H1 (cell line): Measurements from ENCODE around the gene PRSS8. TPM values are rescaled to one million over a fixed set of nuclear protein-coding genes. Genes with fewer than 3 reads are reported as not detected.

Experiments used
- CTCF ChIA-PET: fragments of 300-600 bp; sonication (Branson Sonifier 250); formaldehyde crosslinking; loops from one replicate; lab custom pipeline; 2021; ENCODE audit not compliant: partially characterized antibody; lab: Charles Lee
- POLR2A ChIA-PET: fragments of 300-600 bp; sonication (Branson Sonifier 250); formaldehyde crosslinking; loops from one replicate; lab custom pipeline; 2021; ENCODE audit warnings: inconsistent platforms; ENCODE audit not compliant: partially characterized antibody; lab: Charles Lee
- DNase-seq, 2 experiments: peaks; one replicate each; pipeline versions ENCODE4 v3.0.0 to v3.0.0-alpha.2; 2010 to 2022; ENCODE audit warnings: low spot score in 2 of 2, low read depth in 1 of 2, mixed read lengths in 1 of 2
- FAIRE-seq: peaks from 2 replicates; lab custom pipeline; 2011; peaks lifted over from hg19 to GRCh38; lab: Jason Lieb, UNC
- H2AFZ ChIP-seq: 2 replicates; pipeline ENCODE4 v1.8.1; 2012; ENCODE audit warnings: low read length, inconsistent platforms
- H2AK5ac ChIP-seq: 2 replicates; pipeline ENCODE4 v1.6.1; 2013; ENCODE audit warnings: low read depth, low read length
- H2BK120ac ChIP-seq: replicated peaks from 2 replicates; pipeline ENCODE3; 2013; ENCODE audit warnings: low read depth, low read length, inconsistent platforms
- H2BK12ac ChIP-seq: 2 replicates; pipeline ENCODE4 v1.6.1; 2013; ENCODE audit warnings: low read depth, low read length
- H2BK15ac ChIP-seq: 2 replicates; pipeline ENCODE4 v1.6.1; 2013; ENCODE audit warnings: low read length
- H2BK20ac ChIP-seq: 2 replicates; pipeline ENCODE4 v1.6.1; 2013; ENCODE audit warnings: low read length
- H2BK5ac ChIP-seq: 2 replicates; pipeline ENCODE4 v1.6.1; 2013; ENCODE audit warnings: low read depth, low read length
- H3K14ac ChIP-seq: 2 replicates; pipeline ENCODE4 v1.6.1; 2013; ENCODE audit warnings: inconsistent platforms; ENCODE audit not compliant: insufficient read length
- H3K18ac ChIP-seq: 2 replicates; pipeline ENCODE4 v1.6.1; 2013; ENCODE audit warnings: low read length; ENCODE audit errors: extremely low read depth
- H3K23ac ChIP-seq: 2 replicates; pipeline ENCODE4 v1.6.1; 2013; ENCODE audit warnings: inconsistent platforms; ENCODE audit not compliant: insufficient read length
- H3K23me2 ChIP-seq: 2 replicates; pipeline ENCODE4 v1.6.1; 2013; ENCODE audit warnings: low read depth, low read length
- H3K27ac ChIP-seq: 2 replicates; pipeline ENCODE4 v1.6.1; 2011; ENCODE audit warnings: low read depth, low read length, inconsistent platforms
- H3K27me3 ChIP-seq, 4 experiments: replicated peaks in 1 of 4; 1 replicate in 1 of 4; 2 replicates in 3 of 4; pipeline versions ENCODE4 v1.6.1 to v1.8.1; 2011 to 2013; ENCODE audit warnings: low read length in 3 of 4, mild to moderate bottlenecking in 3 of 4, inconsistent platforms in 2 of 4, mixed read lengths in 2 of 4, moderate library complexity in 1 of 4; ENCODE audit not compliant: control insufficient read depth in 3 of 4, insufficient read depth in 3 of 4; ENCODE audit errors: extremely low read depth in 1 of 4
- H3K36me3 ChIP-seq, 4 experiments: 2 replicates each; pipeline versions ENCODE4 v1.6.1 to v1.8.1; 2011 to 2013; ENCODE audit warnings: mild to moderate bottlenecking in 4 of 4, low read length in 3 of 4, moderate library complexity in 2 of 4, control low read depth in 1 of 4, inconsistent platforms in 1 of 4; ENCODE audit not compliant: insufficient read depth in 4 of 4, control insufficient read depth in 2 of 4
- H3K4ac ChIP-seq: replicated peaks from 2 replicates; pipeline ENCODE3; 2013; ENCODE audit warnings: low read length, low read depth, mixed read lengths, inconsistent platforms; ENCODE audit not compliant: insufficient read length
- H3K4me1 ChIP-seq, 4 experiments: replicated peaks in 1 of 4; 1 replicate in 1 of 4; 2 replicates in 3 of 4; pipeline versions ENCODE4 v1.6.1 to v1.8.1; 2011 to 2013; ENCODE audit warnings: low read length in 3 of 4, inconsistent platforms in 2 of 4, mixed read lengths in 1 of 4; ENCODE audit not compliant: insufficient read depth in 4 of 4, control insufficient read depth in 3 of 4
- H3K4me2 ChIP-seq, 2 experiments: 2 replicates each; pipeline versions ENCODE4 v1.6.1 to v1.8.1; 2011 to 2013; ENCODE audit warnings: low read depth in 2 of 2, low read length in 2 of 2, control low read depth in 1 of 2, inconsistent platforms in 1 of 2, mild to moderate bottlenecking in 1 of 2; ENCODE audit not compliant: insufficient read depth in 1 of 2
- H3K4me3 ChIP-seq, 4 experiments: fragments of 200-600, 300-600 bp in 1 of 4; sonication (generic), shearing (Covaris generic), sonication (Bioruptor Twin) in 1 of 4; 2 replicates each; pipeline versions ENCODE4 v1.5.1 to v1.8.1; 2011 to 2016; ENCODE audit warnings: low read length in 4 of 4, low read depth in 3 of 4, control low read depth in 2 of 4, inconsistent platforms in 2 of 4, mild to moderate bottlenecking in 2 of 4, mixed read lengths in 1 of 4, moderate library complexity in 1 of 4; ENCODE audit not compliant: insufficient read depth in 2 of 4; ENCODE audit errors: extremely low read depth in 1 of 4
- H3K56ac ChIP-seq: replicated peaks from 2 replicates; pipeline ENCODE3; 2013; ENCODE audit warnings: low read depth, mild to moderate bottlenecking, mixed read lengths, low read length, inconsistent platforms; ENCODE audit not compliant: insufficient read length
- H3K79me1 ChIP-seq: 2 replicates; pipeline ENCODE4 v1.6.1; 2013; ENCODE audit warnings: low read depth, low read length, control low read depth
- H3K79me2 ChIP-seq, 2 experiments: 2 replicates each; pipeline versions ENCODE4 v1.6.1 to v1.8.1; 2012 to 2013; ENCODE audit warnings: low read length in 2 of 2, mild to moderate bottlenecking in 2 of 2, inconsistent platforms in 1 of 2; ENCODE audit not compliant: insufficient read depth in 2 of 2, control insufficient read depth in 1 of 2
- H3K9ac ChIP-seq, 4 experiments: replicated peaks in 1 of 4; 1 replicate in 1 of 4; 2 replicates in 3 of 4; pipeline versions ENCODE4 v1.6.1 to v1.8.1; 2011 to 2013; ENCODE audit warnings: low read depth in 3 of 4, low read length in 3 of 4, control low read depth in 2 of 4, mild to moderate bottlenecking in 2 of 4, moderate library complexity in 2 of 4, inconsistent platforms in 1 of 4; ENCODE audit errors: extremely low read depth in 1 of 4
- H3K9me3 ChIP-seq, 2 experiments: 2 replicates each; pipeline versions ENCODE4 v1.6.1 to v1.8.1; 2012 to 2013; ENCODE audit warnings: mild to moderate bottlenecking in 2 of 2, moderate library complexity in 2 of 2, control low read depth in 1 of 2, inconsistent platforms in 1 of 2, low read depth in 1 of 2, low read length in 1 of 2, mixed read lengths in 1 of 2; ENCODE audit not compliant: insufficient read depth in 2 of 2
- H4K20me1 ChIP-seq, 2 experiments: replicated peaks in 1 of 2; 2 replicates each; pipeline versions ENCODE3 to v1.8.1; 2011 to 2013; ENCODE audit warnings: inconsistent platforms in 2 of 2, low read length in 2 of 2, mild to moderate bottlenecking in 1 of 2; ENCODE audit not compliant: insufficient read depth in 2 of 2, control insufficient read depth in 1 of 2
- H4K5ac ChIP-seq: 2 replicates; pipeline ENCODE4 v1.6.1; 2013; ENCODE audit warnings: low read length, low read depth, mixed read lengths, inconsistent platforms; ENCODE audit not compliant: insufficient read length
- H4K8ac ChIP-seq: 2 replicates; pipeline ENCODE4 v1.8.0; 2013; ENCODE audit warnings: mild to moderate bottlenecking, moderate library complexity, low read length, inconsistent platforms; ENCODE audit not compliant: insufficient read depth; ENCODE audit errors: extremely low read depth
- H4K91ac ChIP-seq: replicated peaks from 2 replicates; pipeline ENCODE3; 2013; ENCODE audit warnings: low read length, mixed read lengths, inconsistent platforms; ENCODE audit not compliant: insufficient read length
- BCL11A ChIP-seq, 2 experiments: IDR thresholded peaks; one replicate each; pipeline ENCODE4 v1.6.1; 2011; ENCODE audit warnings: low read depth in 2 of 2, low read length in 2 of 2, mild to moderate bottlenecking in 2 of 2
- CEBPB ChIP-seq: IDR thresholded peaks from 2 replicates; pipeline ENCODE4 v1.6.1; 2012; ENCODE audit warnings: low read depth, low read length
- CHD1 ChIP-seq: IDR thresholded peaks from 2 replicates; pipeline ENCODE4 v1.6.1; 2012; ENCODE audit warnings: low read depth, low read length, improper control_type of control experiment
- EZH2 ChIP-seq: fragments of 200-600 bp; sonication (generic); IDR thresholded peaks from 2 replicates; pipeline ENCODE4 v1.7.1; 2012; ENCODE audit warnings: low read depth, mild to moderate bottlenecking, moderate library complexity, low read length, inconsistent platforms; ENCODE audit not compliant: severe bottlenecking
- POLR2A ChIP-seq, 2 experiments: IDR thresholded peaks; 1 replicate in 1 of 2; 2 replicates in 1 of 2; pipeline ENCODE4 v1.6.1; 2011; ENCODE audit warnings: low read depth in 2 of 2, low read length in 2 of 2, mild to moderate bottlenecking in 2 of 2; ENCODE audit errors: control extremely low read depth in 1 of 2
- SAP30 ChIP-seq: fragments of 300-600 bp; sonication (generic); IDR thresholded peaks from 2 replicates; pipeline ENCODE4 v1.7.1; 2012; ENCODE audit warnings: low read length, moderate library complexity, mild to moderate bottlenecking, inconsistent platforms; ENCODE audit not compliant: insufficient read depth, insufficient replicate concordance
- SIX5 ChIP-seq: IDR thresholded peaks from 2 replicates; pipeline ENCODE4 v1.6.1; 2011; ENCODE audit warnings: mild to moderate bottlenecking, low read depth, low read length
- TAF1 ChIP-seq: IDR thresholded peaks from 2 replicates; pipeline ENCODE4 v1.6.1; 2011; ENCODE audit warnings: mild to moderate bottlenecking, low read depth, low read length
- TAF7 ChIP-seq: optimal IDR thresholded peaks from 2 replicates; pipeline ENCODE3; 2011; ENCODE audit warnings: low read depth, mild to moderate bottlenecking, inconsistent platforms, low read length, moderate library complexity, borderline replicate concordance
- TBP ChIP-seq: IDR thresholded peaks from 2 replicates; pipeline ENCODE4 v1.6.1; 2011; ENCODE audit warnings: low read depth, low read length, improper control_type of control experiment
- TCF12 ChIP-seq: IDR thresholded peaks from 2 replicates; pipeline ENCODE4 v1.6.1; 2011; ENCODE audit warnings: low read depth, mild to moderate bottlenecking, low read length
- whole genome bisulfite sequencing, 2 experiments: shearing (Covaris generic) in 1 of 2; methylation state at CpG; one replicate each; pipeline versions ENCODE4 v1.1.6 to v1.1.7; 2013 to 2015; ENCODE audit warnings: low lambda C conversion rate in 2 of 2, mixed read lengths in 2 of 2, inconsistent platforms in 1 of 2, low coverage in 1 of 2, missing lambda C conversion rate in 1 of 2; ENCODE audit not compliant: insufficient replicate concordance in 2 of 2, insufficient coverage in 1 of 2, insufficient read length in 1 of 2; ENCODE audit errors: extremely low coverage in 1 of 2, missing lambda C conversion rate in 1 of 2; 5-methylcytosine and 5-hydroxymethylcytosine counted together
- polyA plus RNA-seq, 7 experiments: library from polyadenylated mRNA; depleted of rRNA in 3 of 7; stranded (reverse) in 5 of 7; unstranded in 2 of 7; fragments of >200 nt in 5 of 7; fragments of 200-250 nt in 2 of 7; gene quantifications; 1 replicate in 5 of 7; 2 replicates in 1 of 7; 4 replicates in 1 of 7; pipeline versions ENCODE4 v1.2.1 to v1.2.3, GENCODE V29; 2011 to 2013; ENCODE audit warnings: missing spikeins in 2 of 7, mixed read lengths in 2 of 7
- total RNA-seq: library from RNA; stranded (reverse); fragmentation: NEBNext Ultra II Directional; extraction: Animal tissue kit (Norgen Biotek cat#: 25700); gene quantifications from 2 replicates; pipeline ENCODE4 v1.2.1, GENCODE V29; 2021
- TF ChIP-seq, protein P1 (sequence below): IDR thresholded peaks from 2 replicates; pipeline ENCODE4 v1.6.1; 2011; ENCODE audit warnings: low read length, improper control_type of control experiment

PRSS8 gene
- total and polyA plus RNA-seq, 2 of the 8 experiments (the other 6 are each of a cell fraction or from before 2014, with no cell fraction given) = 87.7 to 273 TPM

DNA sequence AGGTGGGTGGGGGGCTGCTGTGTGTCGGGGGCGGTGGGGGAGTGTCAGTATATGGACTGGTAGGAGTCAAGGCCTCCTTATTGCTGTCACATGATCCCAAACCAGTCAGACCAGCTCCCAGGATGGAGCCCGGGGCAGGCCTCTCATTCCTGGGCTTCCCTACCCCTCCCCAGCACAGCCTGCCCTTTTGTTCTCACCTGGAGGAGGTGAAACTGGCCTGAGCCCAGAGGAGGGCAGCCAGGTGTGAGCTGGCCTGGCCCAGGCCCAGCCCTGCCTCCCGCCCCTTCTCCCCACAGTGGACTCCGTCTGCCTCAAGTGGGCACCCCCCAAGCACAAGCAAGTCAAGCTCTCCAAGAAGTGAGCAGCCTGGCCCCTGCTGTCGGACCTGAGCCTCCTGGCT, 4.6 kb downstream of the PRSS8 start:
- Histone ChIP-seq H3K18ac (peak overlapping the region; percentile 71), H3K23ac (no peak overlapping the region), H4K8ac (no peak overlapping the region), H3K4ac (no peak overlapping the region), H2BK20ac (no peak overlapping the region), H3K79me2 (peaks cover 0 to 19% of the 10 kb centered on the region in 2 experiments; a peak in 2 of 4 replicates), H4K20me1 (peaks cover 6% of the 10 kb centered on the region in 2 experiments), H2BK12ac (no peak overlapping the region), H3K23me2 (peaks cover 16% of the 10 kb centered on the region), H3K56ac (no peak overlapping the region), H3K27me3 (no peaks in the 10 kb centered on the region), H2AFZ (no peak overlapping the region), H3K9me3 (no peaks in the 10 kb centered on the region), H3K4me3 (peak overlapping the region in 1 of 4 experiments; percentile 5; a peak in 2 of 8 replicates), H3K14ac (no peak overlapping the region), H2BK15ac (no peak overlapping the region), H4K5ac (peak overlapping the region; percentile 58), H2AK5ac (no peak overlapping the region), H3K4me1 (peaks cover 0 to 35% (median 31%) of the 10 kb centered on the region in 4 experiments; a peak in 6 of 7 replicates), H3K9ac (no peak overlapping the region; a peak in 1 of 7 replicates), H3K27ac (peak overlapping the region; percentile 37; the same call in 1 of the 2 replicates), H3K4me2 (peak overlapping the region in 1 of 2 experiments; percentile 2; a peak in 1 of 4 replicates), H2BK5ac (peak overlapping the region; percentile 75; the same call in 1 of the 2 replicates), H3K79me1 (peaks cover 7% of the 10 kb centered on the region), H3K36me3 (peaks cover 14 to 27% (median 19%) of the 10 kb centered on the region in 4 experiments), H4K91ac (no peak overlapping the region), H2BK120ac (no peak overlapping the region)
- WGBS, 2 experiments = 64% methylated on average over 5 of the region's 6 CpGs; no CpG with 5 or more reads in 1 of the 2 experiments
- FAIRE-seq (no peak), DNase-seq (peak in 1 of 2 experiments; percentile 66)
- CTCF ChIA-PET = interaction anchor here (0.5 to 1.3 kb wide), 5 partner anchors 11 to 1229 kb away, joined by 3 to 4 read pairs (median 3); no protein-coding TSS in a partner anchor
- POLR2A ChIA-PET = interaction anchor here (0.8 to 34.9 kb wide), 10 partner anchors 5 to 147 kb away, joined by 3 to 713 read pairs (median 5); partner anchors contain the start of genes BCKDK, FUS, KAT8 and PRSS36
- 0 out of 2 replicates have a peak, but pooled peaks have one; percentile 34 for TF ChIP-seq TCF12
- TF ChIP-seq TAF7 = peak; percentile 29
- peak; percentile 58 for TF ChIP-seq TAF1
- no peak for TF ChIP-seq CHD1
- no peak for TF ChIP-seq EZH2
- no peak for TF ChIP-seq TBP
- no peak for TF ChIP-seq CEBPB
- no peak; a peak in 1 of 3 replicates for TF ChIP-seq POLR2A (IDR thresholded peaks at IDR 0.05; ENCODE audit: control extremely low read depth in 1 of 2, low read depth in 2 of 2, low read length in 2 of 2)
- no peak for TF ChIP-seq SAP30
- TF ChIP-seq, protein P1, sequence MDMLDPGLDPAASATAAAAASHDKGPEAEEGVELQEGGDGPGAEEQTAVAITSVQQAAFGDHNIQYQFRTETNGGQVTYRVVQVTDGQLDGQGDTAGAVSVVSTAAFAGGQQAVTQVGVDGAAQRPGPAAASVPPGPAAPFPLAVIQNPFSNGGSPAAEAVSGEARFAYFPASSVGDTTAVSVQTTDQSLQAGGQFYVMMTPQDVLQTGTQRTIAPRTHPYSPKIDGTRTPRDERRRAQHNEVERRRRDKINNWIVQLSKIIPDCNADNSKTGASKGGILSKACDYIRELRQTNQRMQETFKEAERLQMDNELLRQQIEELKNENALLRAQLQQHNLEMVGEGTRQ = peak; percentile 44
- TF ChIP-seq BCL11A (IDR thresholded peaks at IDR 0.05; ENCODE audit: low read depth in 2 of 2, low read length in 2 of 2) = no peak
- no peak for TF ChIP-seq SIX5
